ENCODE measurements around the gene PRR3.

The PRR3 gene

DNA sequence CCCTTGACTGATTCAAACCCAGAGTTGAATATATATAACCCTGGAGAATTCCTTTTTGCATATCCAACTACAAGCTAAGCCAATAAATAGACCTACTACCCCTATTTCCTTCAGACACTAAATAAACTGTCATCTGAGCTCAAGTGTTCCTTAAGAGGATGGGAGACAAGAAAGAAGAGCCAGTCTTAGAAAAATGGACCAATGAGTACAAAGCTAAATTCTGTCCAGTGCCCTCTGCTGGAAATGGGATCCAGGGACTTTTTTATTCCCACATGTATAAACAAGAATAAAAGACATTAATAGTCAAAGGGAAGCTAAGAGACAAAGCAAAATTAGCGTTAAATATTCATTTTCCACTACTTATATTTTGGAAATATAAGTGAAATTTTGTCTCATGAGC is 55.1 kb downstream of the PRR3 start:
- no peak for DNase-seq (ENCODE audit: low read depth in 3 of 3)

GRCh38 chr6:30612687-30613248 is 55.7 kb downstream of the PRR3 start:
- no peak for DNase-seq (ENCODE audit: low read depth in 3 of 3)

Measured in stimulated activated CD4-positive, alpha-beta T cell treated with anti-CD3 and anti-CD28 coated beads, TNF-alpha, amount 100 ng/mL, for 4 hours (primary cell).